HG02798 (cell line): Measurements from ENCODE around the gene ST8SIA5.

Source experiments
- ATAC-seq: cut with Tn5 transposase; IDR thresholded peaks from one replicate; pipeline ENCODE4 v1.9.1; 2021; ENCODE audit warnings: mild to moderate bottlenecking; ENCODE audit not compliant: unreplicated experiment, poor library complexity

ST8SIA5 gene

DNA sequence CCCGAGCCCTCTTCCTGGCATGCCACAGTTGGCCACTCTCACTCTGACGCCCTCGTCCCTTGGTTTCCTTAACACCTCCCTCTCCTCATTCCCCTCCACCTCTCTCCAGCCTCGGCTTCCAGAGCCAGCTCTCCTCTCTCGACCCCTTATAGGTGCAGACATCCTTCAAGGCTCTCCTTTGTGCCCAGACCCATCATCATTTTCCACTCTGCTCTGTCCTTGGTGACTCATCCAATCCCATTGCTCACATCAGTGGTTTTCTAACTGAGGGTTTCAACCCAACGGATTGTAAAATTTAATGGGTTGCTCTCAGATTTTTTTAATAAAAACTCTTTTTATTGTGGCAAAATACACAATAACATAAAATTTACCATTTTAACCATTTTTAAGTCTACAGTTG lies 6.2 kb downstream of the ST8SIA5 start:
- no peak for ATAC-seq

- no peak for ATAC-seq
Observed at GRCh38 chr18:46748466-46748865, 8.4 kb downstream of the ST8SIA5 start.

DNA sequence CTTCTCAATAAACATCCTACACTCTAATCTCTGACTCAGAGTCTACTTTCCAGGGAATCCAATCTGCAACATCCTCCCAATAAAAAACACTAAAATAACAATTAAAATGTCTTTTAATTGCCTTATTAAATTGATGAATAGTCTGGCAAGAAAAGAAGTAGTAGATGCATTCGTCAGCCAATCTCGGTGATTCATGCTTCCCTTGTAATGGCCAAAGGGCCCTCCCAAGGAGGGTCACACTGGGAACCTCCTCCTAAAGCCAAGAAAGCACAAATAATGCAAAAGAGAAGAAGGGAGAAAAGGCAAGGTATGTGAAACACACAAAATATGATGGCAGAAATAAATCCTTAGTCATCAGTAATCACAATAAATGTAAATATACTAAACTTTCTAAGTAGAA lies 16.8 kb downstream of the ST8SIA5 start:
- ATAC-seq = no peak

- ATAC-seq = no peak
Observed at GRCh38 chr18:46738491-46738890, 18.4 kb downstream of the ST8SIA5 start.

DNA sequence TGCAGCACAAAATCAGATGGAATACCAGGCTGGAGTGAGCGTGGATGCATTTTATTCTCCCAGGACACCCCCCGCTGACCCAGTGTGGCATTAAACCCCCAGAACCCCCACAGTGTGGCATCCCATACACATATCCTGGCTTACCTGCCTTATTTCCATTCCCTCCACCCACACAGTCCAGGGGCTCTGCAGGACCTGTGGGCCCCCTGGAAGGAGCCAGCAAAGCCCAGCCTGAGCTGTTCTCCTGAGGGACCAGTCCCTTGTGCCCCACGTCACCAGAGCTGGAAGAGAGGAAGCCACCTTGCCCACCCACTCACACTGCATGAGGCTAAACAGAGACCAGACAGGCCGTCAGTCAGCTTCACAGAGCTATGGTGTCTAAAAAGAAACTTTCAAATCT lies 20.1 kb downstream of the ST8SIA5 start:
- ATAC-seq = no peak

DNA sequence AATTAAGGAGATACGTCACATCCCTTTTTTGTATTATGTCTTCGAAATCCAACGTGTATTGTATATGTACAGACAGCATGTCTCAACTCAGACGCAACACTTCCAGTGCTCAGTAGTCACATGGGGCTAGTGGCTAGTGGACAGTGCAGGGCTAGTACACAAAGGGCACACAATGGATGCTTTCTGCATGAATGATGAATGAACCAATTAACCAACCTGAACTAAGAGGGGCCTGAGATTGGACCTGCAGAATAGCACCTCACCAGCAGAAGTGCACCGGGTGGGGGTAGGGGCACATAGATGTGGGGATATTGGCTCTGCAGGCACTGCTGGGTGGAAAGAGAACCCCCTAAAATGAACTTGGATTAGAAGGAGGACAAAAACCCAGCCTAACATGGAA lies 20.7 kb downstream of the ST8SIA5 start:
- ATAC-seq = no peak

DNA sequence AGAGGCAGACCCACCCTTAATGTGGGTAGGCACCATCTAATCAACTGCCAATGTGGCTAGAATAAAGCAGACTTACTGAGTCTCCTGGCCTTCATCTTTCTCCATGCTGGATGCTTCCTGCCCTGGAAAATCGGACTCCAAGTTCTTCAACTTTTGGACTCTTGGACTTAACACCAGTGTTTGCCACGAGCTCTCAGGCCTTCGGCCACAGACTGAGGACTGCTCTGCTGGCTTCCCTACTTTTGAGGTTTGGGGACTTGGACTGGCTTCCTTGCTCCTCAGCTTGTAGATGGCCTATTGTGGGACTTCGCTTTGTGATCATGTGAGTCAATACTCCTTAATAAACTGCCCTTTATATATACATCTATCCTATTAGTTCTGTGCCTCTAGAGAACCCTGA lies 21.9 kb downstream of the ST8SIA5 start:
- ATAC-seq = no peak

DNA sequence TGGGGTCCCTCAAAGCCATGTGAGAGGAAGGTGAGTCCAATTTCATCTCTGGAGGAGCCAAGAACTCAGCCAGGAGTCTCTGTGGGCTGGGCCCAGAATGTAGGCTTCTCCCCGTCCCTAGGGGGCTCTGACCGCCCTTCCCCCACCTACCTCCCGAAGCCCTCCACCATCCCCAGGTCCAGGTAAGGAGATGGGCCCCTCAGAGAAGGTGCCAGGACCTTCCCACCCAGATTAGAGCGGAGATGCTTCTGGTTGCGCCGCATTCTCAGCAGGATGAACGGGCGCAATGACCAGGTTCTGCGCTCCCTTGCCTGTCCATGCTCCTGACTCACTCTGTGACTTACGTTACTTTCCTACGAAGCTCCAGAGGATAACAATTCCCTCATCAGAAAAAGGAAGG lies 23.0 kb downstream of the ST8SIA5 start:
- ATAC-seq = no peak

GRCh38 chr18:46732801-46733200 lies 24.1 kb downstream of the ST8SIA5 start:
- ATAC-seq = no peak

GRCh38 chr18:46732201-46732600 lies 24.7 kb downstream of the ST8SIA5 start:
- no peak for ATAC-seq

- no peak for ATAC-seq
Observed at GRCh38 chr18:46731316-46731715, 25.5 kb downstream of the ST8SIA5 start.

GRCh38 chr18:46728219-46728930 lies 28.5 kb downstream of the ST8SIA5 start:
- ATAC-seq = no peak

DNA sequence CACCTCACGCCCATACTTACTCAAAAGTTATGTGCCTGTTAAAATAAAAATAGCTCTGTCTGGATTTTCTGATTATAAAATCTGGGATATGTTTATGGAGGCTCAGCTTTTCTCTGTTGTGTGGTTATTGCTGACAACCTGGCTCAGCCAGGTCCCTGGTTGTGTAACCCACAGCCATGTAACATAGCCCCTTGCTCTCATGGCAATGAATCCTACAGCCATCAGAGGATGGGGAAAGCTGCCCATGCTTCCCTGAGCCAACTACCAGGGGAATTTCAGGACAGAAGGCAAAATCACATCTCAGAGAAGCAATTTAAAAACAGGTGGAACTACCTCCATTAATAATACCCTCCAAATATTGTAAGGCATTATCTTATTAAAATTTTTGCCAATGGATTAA lies 29.7 kb downstream of the ST8SIA5 start:
- no peak for ATAC-seq

DNA sequence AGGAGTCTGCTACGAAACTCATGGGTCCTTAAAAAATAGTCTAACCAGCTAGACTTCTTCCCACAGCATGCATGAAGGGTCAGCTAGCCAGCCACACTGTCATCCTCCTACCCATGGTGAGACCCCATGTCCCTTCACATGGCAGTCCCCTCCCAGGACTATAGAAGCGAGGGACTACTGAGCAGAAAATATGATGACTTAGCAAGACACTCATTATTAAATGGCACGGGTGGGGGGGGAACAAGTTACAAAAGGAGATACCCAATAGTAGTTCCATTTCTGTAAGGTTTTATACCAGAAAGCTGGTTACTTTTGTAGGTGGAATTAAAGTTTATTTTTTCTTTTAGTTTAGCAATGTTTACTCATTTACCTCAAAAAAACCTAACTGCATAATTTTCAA lies 31.5 kb downstream of the ST8SIA5 start:
- ATAC-seq = no peak

- ATAC-seq = no peak
Observed at GRCh38 chr18:46723856-46724415, 32.9 kb downstream of the ST8SIA5 start.

- ATAC-seq = no peak
Observed at GRCh38 chr18:46722051-46722450, 34.8 kb downstream of the ST8SIA5 start.

GRCh38 chr18:46721331-46721730 lies 35.5 kb downstream of the ST8SIA5 start:
- no peak for ATAC-seq

DNA sequence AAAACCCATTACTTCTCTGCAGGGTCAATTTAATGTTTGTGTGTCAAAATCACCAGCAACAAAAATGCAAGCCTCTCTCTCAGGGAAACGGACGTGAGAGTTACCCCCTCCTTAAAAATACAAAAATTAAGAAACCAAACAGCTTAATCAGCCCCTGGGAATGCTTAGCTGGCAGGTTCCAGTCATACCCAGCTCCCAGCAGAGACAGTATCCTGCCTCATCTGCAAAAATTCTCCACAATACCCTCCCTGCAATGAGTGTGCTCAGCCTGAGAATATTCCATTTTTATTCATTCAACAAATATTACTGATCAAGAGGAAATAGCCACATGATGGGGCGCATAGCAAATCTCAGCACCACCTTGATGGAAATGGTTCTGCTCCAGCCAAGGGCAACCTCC lies 36.3 kb downstream of the ST8SIA5 start:
- ATAC-seq = no peak

- ATAC-seq = no peak
Observed at GRCh38 chr18:46720092-46720491, 36.8 kb downstream of the ST8SIA5 start.

- no peak for ATAC-seq
Observed at GRCh38 chr18:46719388-46719787, 37.5 kb downstream of the ST8SIA5 start.

DNA sequence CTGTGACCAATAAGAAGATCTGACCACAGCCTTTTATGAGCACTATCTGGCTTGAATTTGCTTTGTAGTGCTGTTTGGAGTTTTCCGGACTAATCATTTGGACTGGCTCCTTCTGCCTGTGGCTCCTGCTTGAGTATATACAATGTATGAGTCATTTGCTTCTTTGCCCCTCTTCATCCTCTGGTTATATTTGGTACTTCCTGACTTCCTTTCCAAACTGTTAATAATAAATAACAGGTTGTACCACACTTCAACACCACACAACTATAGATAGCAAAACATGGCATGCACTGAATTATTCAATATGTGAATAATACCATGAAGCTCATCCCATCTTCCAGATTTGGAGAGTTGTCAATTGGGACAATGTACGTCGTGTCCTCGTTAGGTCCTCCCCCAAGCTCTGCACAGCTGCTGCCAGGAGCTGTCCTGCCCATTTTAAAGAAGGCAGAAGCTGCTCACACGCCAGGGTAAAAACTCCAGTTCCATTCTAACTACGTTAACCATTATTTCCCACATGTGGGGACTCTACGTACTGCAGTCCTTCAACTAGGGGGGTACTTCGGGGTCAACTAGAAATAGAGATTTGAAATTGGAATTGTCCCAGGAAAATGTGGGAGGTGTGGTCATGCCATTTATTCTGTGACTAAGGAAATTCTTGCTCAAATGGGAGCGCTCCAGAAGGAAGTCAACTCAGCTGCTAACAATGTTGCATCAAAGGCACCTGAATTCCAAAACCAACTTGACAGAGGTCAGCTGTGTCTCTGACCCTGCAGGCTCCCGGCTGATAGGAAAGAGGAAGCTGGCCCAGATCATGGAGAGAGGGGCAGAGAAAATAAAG lies 38.1 kb downstream of the ST8SIA5 start:
- no peak for ATAC-seq
